Measurements from ENCODE around the gene COG5.

COG5 gene

GRCh38 chr7:107468824-107469223 is 94.9 kb downstream of the COG5 start:
- FAIRE-seq (no peak), DNase-seq (ENCODE audit: extremely low spot score, insufficient read length, low read depth) (no peak)

- FAIRE-seq (no peak), DNase-seq (ENCODE audit: extremely low spot score, insufficient read length, low read depth) (no peak)
Observed at GRCh38 chr7:107467972-107468371, 95.7 kb downstream of the COG5 start.

GRCh38 chr7:107464666-107465226 is 99.0 kb downstream of the COG5 start:
- DNase-seq (ENCODE audit: extremely low spot score, insufficient read length, low read depth): no peak
- FAIRE-seq: no peak

GRCh38 chr7:107463139-107464078 is 100.3 kb downstream of the COG5 start:
- peak; percentile 69 for FAIRE-seq
- no peak for DNase-seq (ENCODE audit: extremely low spot score, insufficient read length, low read depth)

GRCh38 chr7:107461938-107462533 is 101.7 kb downstream of the COG5 start:
- FAIRE-seq: no peak

GRCh38 chr7:107453388-107453787 is 110.3 kb downstream of the COG5 start:
- no peak for DNase-seq (ENCODE audit: extremely low spot score, insufficient read length, low read depth)
- peak; percentile 54 for FAIRE-seq

More at GRCh38 chr7:107461938-107462533, 101.7 kb downstream of the COG5 start:
- no peak for DNase-seq (ENCODE audit: extremely low spot score, insufficient read length, low read depth)

GRCh38 chr7:107450970-107451369 is 112.8 kb downstream of the COG5 start:
- FAIRE-seq: no peak
- DNase-seq (ENCODE audit: extremely low spot score, insufficient read length, low read depth): no peak

- DNase-seq (ENCODE audit: extremely low spot score, insufficient read length, low read depth) (no peak), FAIRE-seq (no peak)
Observed at GRCh38 chr7:107446988-107447387, 116.7 kb downstream of the COG5 start.

GRCh38 chr7:107446531-107446930 is 117.2 kb downstream of the COG5 start:
- DNase-seq (ENCODE audit: extremely low spot score, insufficient read length, low read depth) (no peak), FAIRE-seq (no peak)

- FAIRE-seq (no peak), DNase-seq (ENCODE audit: extremely low spot score, insufficient read length, low read depth) (no peak)
Observed at GRCh38 chr7:107442678-107443077, 121.0 kb downstream of the COG5 start.

- FAIRE-seq (no peak), DNase-seq (ENCODE audit: extremely low spot score, insufficient read length, low read depth) (no peak)
Observed at GRCh38 chr7:107441581-107442422, 121.9 kb downstream of the COG5 start.

- no peak for FAIRE-seq
- DNase-seq (ENCODE audit: extremely low spot score, insufficient read length, low read depth): no peak
Observed at GRCh38 chr7:107439025-107439424, 124.7 kb downstream of the COG5 start.

GRCh38 chr7:107435749-107436148 is 128.0 kb downstream of the COG5 start:
- no peak for FAIRE-seq

GRCh38 chr7:107432261-107432660 is 131.5 kb downstream of the COG5 start:
- FAIRE-seq (no peak), DNase-seq (ENCODE audit: extremely low spot score, insufficient read length, low read depth) (no peak)

More at GRCh38 chr7:107435749-107436148, 128.0 kb downstream of the COG5 start:
- DNase-seq (ENCODE audit: extremely low spot score, insufficient read length, low read depth): no peak

GRCh38 chr7:107430057-107430456 is 133.7 kb downstream of the COG5 start:
- DNase-seq (ENCODE audit: extremely low spot score, insufficient read length, low read depth) (no peak), FAIRE-seq (peak; percentile 48)

- no peak for DNase-seq (ENCODE audit: extremely low spot score, insufficient read length, low read depth)
- FAIRE-seq: no peak
Observed at GRCh38 chr7:107428642-107429041, 135.1 kb downstream of the COG5 start.

- no peak for FAIRE-seq
- no peak for DNase-seq (ENCODE audit: extremely low spot score, insufficient read length, low read depth)
Observed at GRCh38 chr7:107427462-107427861, 136.3 kb downstream of the COG5 start.

GRCh38 chr7:107414198-107414597 is 149.5 kb downstream of the COG5 start:
- DNase-seq (ENCODE audit: extremely low spot score, insufficient read length, low read depth): no peak
- no peak for FAIRE-seq

GRCh38 chr7:107408349-107408748 is 155.4 kb downstream of the COG5 start:
- FAIRE-seq: no peak
- no peak for DNase-seq (ENCODE audit: extremely low spot score, insufficient read length, low read depth)

GRCh38 chr7:107405559-107405958 is 158.2 kb downstream of the COG5 start:
- FAIRE-seq: no peak
- DNase-seq (ENCODE audit: extremely low spot score, insufficient read length, low read depth): no peak

Measured in GM18507 (cell line).